ENCODE results near the gene KSR1. TPM values are rescaled to one million over a fixed set of nuclear protein-coding genes. Genes with fewer than 3 reads are reported as not detected.
"Not testable (repeated sequence)": the region's sequence is repeated elsewhere in the genome, so short reads cannot be mapped to it uniquely, and the experiment has no call there.

KSR1 gene
- total RNA-seq, 2 donors from 2014 or later: 99.9 to 142 TPM

GRCh38 chr17:27669136-27669535, 212.9 kb downstream of the KSR1 start:
- TF ChIP-seq POLR2A (IDR thresholded peaks at IDR 0.05): no peak
- TF ChIP-seq, protein P1, sequence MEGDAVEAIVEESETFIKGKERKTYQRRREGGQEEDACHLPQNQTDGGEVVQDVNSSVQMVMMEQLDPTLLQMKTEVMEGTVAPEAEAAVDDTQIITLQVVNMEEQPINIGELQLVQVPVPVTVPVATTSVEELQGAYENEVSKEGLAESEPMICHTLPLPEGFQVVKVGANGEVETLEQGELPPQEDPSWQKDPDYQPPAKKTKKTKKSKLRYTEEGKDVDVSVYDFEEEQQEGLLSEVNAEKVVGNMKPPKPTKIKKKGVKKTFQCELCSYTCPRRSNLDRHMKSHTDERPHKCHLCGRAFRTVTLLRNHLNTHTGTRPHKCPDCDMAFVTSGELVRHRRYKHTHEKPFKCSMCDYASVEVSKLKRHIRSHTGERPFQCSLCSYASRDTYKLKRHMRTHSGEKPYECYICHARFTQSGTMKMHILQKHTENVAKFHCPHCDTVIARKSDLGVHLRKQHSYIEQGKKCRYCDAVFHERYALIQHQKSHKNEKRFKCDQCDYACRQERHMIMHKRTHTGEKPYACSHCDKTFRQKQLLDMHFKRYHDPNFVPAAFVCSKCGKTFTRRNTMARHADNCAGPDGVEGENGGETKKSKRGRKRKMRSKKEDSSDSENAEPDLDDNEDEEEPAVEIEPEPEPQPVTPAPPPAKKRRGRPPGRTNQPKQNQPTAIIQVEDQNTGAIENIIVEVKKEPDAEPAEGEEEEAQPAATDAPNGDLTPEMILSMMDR (IDR thresholded peaks at IDR 0.05): no peak
- Histone ChIP-seq H3K9me3 (no peaks in the 10 kb centered on the region), H3K4me3 (no peak overlapping the region), H3K4me1 (no peaks in the 10 kb centered on the region), H3K27me3 (no peaks in the 10 kb centered on the region), H3K36me3 (replicated peaks in 1 of 2; ENCODE audit: insufficient read depth in 1 of 2, low read depth in 2 of 2) (no peaks in the 10 kb centered on the region), H3K27ac (no peak overlapping the region)
- ATAC-seq (no peak), DNase-seq (no peak)
- intact Hi-C loops (cut with DNase I): no loop called here
- WGBS, 2 donors: 83 to 89% methylated on average over 5 to 7 of the region's 7 CpGs

DNA sequence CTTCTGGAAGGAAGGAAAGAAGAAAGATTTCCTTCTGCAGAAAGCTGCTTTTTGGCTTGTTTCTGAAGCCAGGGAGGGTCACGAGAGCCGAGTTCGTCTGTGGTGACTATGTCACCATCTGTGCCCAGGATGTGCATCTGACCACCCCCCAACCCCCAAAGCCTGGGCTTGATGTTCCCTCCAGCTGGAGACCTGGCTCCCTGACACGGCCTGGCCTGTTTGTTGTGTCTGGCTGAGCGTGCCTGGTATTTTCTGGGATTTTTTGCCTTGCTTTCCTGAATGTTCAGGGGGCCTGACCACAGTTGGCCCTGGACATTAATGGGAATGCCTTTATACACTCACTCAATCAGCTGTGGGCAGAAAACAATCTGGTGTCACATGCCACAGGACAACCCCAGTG, 213.6 kb downstream of the KSR1 start:
- H3K36me3 ChIP-seq (replicated peaks in 1 of 2; ENCODE audit: insufficient read depth in 1 of 2, low read depth in 2 of 2): no peaks in the 10 kb centered on the region
- intact Hi-C loops (cut with DNase I): no loop called here
- no peak for ATAC-seq
- no peaks in the 10 kb centered on the region for H3K4me1 ChIP-seq
- 72 to 77% methylated on average over 4 to 5 of the region's 5 CpGs for WGBS, 2 donors
- no peaks in the 10 kb centered on the region for H3K27me3 ChIP-seq
- DNase-seq: no peak
- TF ChIP-seq, protein P1 (IDR thresholded peaks at IDR 0.05): no peak
- no peak for TF ChIP-seq POLR2A (IDR thresholded peaks at IDR 0.05)
- H3K4me3 ChIP-seq: no peak overlapping the region
- no peaks in the 10 kb centered on the region for H3K9me3 ChIP-seq
- H3K27ac ChIP-seq: no peak overlapping the region

- Histone ChIP-seq H3K9me3 (no peaks in the 10 kb centered on the region), H3K27ac (no peak overlapping the region), H3K27me3 (no peaks in the 10 kb centered on the region), H3K4me3 (no peak overlapping the region), H3K36me3 (replicated peaks in 1 of 2; ENCODE audit: insufficient read depth in 1 of 2, low read depth in 2 of 2) (no peaks in the 10 kb centered on the region), H3K4me1 (no peaks in the 10 kb centered on the region)
- no peak for TF ChIP-seq POLR2A (IDR thresholded peaks at IDR 0.05)
- TF ChIP-seq, protein P1 (IDR thresholded peaks at IDR 0.05): no peak
- DNase-seq (no peak), ATAC-seq (no peak)
- intact Hi-C loops (cut with DNase I): no loop called here
- WGBS, 2 donors: 74 to 76% methylated on average over 7 to 12 of the region's 12 CpGs
Observed at GRCh38 chr17:27670791-27671590, 214.7 kb downstream of the KSR1 start.

DNA sequence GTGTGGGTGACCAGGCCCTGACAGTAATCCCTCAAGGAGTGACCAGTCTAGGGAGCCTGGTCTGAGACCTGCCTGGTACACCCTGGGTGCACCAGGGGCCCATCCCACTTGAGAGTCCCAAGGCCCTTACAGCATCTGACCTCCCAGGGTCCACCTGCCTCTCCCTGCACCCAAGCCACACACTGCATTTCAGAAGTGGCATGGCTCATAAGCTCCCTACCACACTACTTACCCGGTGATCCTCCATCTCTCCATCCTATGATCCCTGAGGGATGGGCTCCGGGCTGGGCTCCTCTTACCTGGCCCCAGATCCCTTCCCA, 215.3 kb downstream of the KSR1 start:
- intact Hi-C loops (cut with DNase I): no loop called here

GRCh38 chr17:27671977-27672480, 215.8 kb downstream of the KSR1 start:
- intact Hi-C loops (cut with DNase I); DNase-seq: not testable (repeated sequence)
- 60 to 69% methylated on average over 2 to 6 of the region's 6 CpGs for WGBS, 2 donors

More for the DNA sequence above, 215.3 kb downstream of the KSR1 start:
- no peak overlapping the region for H3K27ac ChIP-seq
- no peaks in the 10 kb centered on the region for H3K4me1 ChIP-seq
- H3K36me3 ChIP-seq (replicated peaks in 1 of 2; ENCODE audit: insufficient read depth in 1 of 2, low read depth in 2 of 2): no peaks in the 10 kb centered on the region
- no peaks in the 10 kb centered on the region for H3K27me3 ChIP-seq
- H3K9me3 ChIP-seq: no peaks in the 10 kb centered on the region
- no peak overlapping the region for H3K4me3 ChIP-seq
- ATAC-seq (no peak), DNase-seq (no peak)
- 80 to 85% methylated on average over 2 of the region's 2 CpGs for WGBS, 2 donors
- TF ChIP-seq, protein P1 (IDR thresholded peaks at IDR 0.05): no peak
- TF ChIP-seq POLR2A (IDR thresholded peaks at IDR 0.05): no peak

More at GRCh38 chr17:27671977-27672480, 215.8 kb downstream of the KSR1 start:
- not testable (repeated sequence) for H3K27ac ChIP-seq; H3K4me3 ChIP-seq; H3K27me3 ChIP-seq; ATAC-seq; H3K4me1 ChIP-seq; H3K9me3 ChIP-seq; H3K36me3 ChIP-seq (replicated peaks in 1 of 2; ENCODE audit: insufficient read depth in 1 of 2, low read depth in 2 of 2)
